Midbrain (tissue), 1 donor: Measurements from ENCODE around the gene ZDHHC9.

Experiments
- DNase-seq: peaks from one replicate; lab custom pipeline; 2025; lab: John Stamatoyannopoulos, UW

The ZDHHC9 gene

DNA sequence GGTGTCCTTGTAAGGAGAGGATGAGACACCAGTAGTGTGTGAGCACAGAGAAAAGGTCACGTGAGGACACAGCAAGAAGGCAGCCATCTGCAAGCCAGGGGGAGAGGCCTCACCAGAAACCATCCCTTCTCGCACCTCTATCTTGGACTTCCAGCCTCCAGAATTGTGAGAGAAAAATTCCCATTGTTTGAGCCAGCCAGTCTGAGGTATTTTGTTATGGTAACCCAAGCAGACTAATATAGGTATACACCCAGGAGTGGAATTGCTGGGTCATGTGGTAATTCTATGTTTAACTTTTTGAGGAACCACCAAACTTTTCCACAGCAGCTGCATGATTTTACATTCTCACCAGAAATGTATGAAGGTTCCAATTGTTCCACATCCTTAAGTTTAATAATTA is 25.6 kb downstream of the ZDHHC9 start:
- DNase-seq, result no peak

DNA sequence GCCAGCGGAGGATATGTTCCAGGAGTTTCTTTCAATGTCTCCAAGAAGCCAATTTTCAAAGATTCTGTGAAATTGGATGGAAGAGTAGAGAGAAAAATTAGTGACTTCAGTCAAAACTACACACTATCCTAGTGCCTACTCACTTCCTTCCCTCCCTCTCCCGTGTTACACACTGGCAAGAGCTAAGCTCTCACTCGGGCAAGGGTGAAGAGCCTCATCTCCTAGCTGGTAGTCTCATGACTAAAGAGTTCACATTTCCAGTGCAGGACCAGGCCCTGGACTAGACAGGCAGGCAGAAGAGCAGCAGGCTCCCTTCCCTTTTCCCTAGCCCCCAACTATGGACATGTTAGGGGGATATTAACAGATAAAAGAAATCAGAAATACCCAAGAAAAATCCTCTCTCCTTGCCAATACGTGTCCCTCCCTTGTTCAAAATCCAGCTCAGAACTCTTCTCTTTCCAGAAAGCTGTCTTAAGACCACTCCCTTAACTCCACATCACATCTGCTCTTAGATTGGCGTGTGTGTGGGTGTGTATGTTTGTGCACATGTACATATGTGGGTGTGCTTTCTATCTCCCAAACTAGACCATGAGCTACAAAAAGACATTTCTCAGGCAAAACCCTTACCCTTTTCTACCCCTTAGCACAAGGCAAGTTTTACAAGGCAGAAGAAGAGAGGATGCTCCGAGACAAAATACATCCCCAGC is 29.9 kb downstream of the ZDHHC9 start:
- no peak for DNase-seq

DNA sequence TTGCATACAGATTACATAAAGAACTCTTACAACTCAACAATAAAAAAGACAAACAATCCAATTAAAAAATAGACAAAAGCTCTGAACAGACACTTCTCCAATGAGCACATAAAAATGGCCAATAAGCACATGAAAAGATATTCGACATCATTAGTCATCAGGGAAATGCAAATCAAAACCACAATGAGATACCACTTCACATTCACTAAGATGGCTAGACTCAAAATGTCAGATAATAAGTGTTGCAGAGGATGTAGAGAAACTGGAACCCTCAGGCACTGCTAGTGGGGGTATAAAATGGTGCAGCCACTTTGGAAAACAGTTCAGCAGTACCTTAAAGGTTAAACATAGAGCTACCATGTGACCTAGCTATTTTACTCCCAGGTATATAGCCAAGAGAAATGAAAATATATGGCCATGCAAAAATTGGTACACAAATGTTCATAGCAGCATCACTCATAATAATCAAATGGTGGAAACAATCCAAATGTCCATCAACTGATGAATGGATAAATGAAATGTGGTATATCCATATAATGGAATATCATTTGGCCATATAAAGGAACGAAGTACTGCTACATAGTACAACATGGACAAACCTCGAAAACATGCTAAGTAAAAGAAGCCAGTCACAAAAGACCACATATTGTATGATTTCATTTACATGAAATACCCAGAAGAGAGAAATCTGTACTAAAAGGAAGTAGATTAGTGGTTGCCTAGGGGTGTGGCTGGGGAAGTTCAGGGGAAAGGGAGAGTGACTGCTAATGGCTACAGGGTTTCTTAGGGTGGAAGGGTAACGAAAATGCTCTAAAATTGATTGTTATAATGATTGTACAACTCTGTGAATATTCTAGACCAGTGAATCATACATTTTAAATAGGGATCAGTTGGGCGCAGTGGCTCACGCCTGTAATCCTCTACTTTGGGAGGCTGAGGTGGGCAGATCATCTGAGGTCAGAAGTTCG is 34.6 kb downstream of the ZDHHC9 start:
- DNase-seq, result no peak

DNA sequence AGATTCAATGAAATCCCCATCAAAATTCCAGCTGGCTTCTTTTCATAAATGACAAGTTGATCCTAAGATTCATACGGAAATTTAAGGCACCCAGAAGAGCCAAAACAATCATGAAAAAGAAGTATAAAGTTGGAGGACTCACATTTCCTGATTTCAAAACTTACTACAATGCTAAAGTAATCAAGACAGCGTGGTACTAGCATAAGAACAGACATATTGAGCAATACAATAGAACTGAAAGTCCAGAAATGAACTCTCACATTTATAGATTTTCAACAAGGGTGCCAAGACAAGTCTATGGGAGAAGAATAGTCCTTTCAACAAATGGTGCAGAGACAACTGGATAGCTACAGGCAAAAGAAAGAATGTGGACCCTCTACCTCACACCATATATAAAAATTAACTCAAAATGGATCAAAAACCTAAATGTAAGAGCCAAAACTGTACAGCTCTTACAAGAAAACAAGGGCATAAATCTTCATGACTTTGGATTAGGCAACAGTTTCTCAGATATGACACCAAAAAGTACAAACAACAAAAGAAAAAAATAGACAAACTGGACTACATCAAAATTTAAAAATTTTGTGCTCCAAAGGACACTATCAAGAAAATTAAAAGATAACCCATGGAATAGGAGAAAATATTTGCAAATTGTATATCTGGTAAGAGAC is 35.4 kb downstream of the ZDHHC9 start:
- no peak for DNase-seq

DNA sequence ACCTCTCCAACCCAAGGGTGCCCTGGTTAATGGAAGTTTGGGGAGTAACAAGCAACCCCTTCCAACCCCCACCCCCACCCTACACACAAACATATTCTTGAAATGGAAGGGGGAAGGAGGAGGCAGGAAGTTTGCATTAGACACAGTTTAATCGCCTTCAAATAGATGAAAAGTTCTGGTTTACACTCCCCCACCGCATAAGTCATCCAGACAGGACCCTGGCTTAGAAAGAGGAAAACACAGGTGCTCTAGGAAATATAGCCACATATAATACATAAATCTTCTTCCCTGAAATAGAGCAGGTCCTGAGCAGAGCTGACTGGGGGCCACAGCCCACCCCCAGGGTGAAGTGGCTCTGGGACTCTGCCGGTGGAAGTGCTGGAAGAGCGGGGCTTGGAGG is 38.9 kb downstream of the ZDHHC9 start:
- DNase-seq, result no peak

DNA sequence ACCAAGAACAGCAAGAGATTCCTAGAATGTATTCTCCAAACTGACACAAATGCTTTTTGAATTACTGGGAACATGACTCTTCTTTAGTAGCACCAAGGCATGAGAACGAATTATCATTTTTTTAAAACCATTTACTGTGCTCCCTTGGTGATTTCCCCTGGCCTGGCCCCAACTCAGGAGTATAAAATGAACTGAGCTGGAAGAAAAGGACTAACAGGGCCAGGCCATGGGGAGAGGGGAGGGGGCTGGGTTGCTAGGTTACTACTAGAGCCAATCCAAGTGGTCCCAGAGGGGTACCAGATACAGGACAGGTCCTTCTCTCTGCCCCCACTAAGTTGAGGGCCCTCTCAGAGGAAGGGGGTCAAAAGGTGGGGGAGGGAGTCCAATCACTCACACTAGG is 40.8 kb downstream of the ZDHHC9 start:
- no peak for DNase-seq

DNA sequence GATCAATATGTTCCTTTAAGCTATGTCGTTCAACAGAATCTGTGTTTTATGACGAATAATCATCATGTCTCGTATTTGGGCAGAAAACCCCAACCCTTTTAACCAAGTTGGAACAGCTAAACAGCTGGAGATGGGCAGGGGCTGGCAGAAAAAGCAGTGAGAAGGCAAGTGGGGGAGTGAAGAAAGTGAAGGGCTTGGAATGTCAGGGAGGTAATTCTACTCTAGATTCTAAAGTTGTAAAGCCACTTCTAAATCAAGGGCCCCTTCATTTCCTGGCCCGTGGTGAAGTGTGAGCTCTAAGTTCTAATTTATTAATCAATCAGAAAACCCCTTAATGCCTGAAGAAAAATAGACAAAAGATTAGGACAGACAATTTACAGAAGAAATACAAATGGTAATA is 43.5 kb downstream of the ZDHHC9 start:
- no peak for DNase-seq

DNA sequence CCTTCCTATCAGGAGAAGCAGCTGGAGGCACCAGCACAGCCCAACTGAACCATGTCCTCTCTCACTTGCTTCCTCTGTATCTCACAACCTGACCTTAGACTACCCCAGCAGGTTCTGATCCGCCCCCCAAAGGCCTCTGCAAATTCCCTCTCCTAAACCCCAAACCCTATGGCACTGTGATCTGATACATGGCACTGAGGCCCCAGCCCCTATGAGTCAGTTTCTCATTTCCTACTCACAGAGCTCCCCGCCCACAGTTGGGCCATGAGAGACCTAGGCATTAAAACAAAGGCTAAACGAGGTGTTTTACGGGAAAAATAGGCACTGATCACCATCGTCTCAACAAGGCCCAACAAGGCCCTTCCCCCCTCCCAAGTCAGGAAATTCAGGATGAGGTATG is 44.8 kb downstream of the ZDHHC9 start:
- no peak for DNase-seq

DNA sequence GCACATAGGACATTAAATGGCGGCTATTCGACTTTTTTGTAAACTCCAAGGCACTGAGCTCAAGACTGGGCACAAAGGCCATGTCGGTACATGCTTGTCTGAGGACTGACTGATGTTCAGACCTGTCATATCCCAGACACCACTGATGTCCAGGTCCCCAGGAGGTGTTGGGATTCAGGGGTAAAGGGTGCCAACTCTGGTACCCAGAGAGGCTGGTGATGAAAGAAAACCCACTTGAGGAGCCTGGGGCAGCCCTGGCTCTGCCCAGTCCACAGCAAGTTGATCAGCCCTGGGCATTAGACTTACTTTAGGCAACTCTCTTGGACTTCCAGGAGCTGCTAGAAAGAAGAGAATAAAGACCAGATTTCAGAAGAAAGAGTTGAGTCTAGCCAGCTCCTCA is 45.2 kb downstream of the ZDHHC9 start:
- no peak for DNase-seq

DNA sequence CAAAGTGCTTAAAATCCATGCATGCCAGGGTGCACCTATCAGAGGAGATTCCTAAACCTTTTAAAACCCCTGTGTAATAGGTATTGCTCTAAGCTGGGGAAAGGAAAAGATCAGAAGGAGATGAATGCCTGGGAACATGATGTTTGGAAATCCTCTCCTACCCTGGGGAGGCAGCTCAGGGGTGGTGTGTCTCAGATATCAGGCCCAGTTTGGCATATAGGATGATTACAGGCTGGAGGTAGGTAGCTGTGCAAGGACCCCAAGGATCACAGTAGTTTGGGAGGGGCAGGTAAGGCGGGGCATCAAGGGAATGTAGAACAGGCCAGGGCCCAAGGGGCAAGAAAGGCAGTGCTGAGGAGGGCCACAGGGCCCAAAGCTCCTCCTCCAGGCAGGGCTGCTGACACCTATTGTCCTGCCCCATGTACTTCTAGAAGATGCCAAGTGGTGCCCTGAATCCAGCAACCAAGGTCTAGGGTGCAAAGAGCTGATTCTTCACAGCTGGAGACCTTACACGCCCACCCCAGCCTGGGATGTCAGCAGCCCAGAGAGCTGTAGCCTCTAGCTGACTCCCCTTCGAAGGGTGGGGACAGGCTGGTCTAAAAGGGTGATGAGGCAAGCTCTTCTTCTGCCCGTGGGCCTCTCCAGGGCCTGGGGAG is 46.3 kb downstream of the ZDHHC9 start:
- no peak for DNase-seq

DNA sequence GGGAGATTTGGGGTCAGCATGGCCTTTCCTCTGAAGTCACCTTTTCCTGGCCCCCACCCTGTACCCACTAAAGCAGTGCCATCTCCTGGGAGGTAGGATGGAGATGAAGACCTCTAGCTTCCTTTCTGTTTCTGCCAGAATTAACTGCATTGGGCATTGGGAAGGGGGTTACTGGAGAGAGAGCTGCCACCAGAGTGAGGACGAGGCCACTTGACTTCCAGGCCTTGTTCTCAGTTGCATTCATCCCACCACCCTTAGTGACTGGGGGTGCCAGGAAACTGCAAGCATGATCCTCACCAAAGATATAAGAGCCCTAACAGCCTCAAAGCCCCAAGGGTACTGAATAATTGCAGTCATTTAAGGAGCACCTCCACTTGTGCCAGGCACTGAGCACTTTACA is 48.1 kb downstream of the ZDHHC9 start:
- DNase-seq, result no peak

DNA sequence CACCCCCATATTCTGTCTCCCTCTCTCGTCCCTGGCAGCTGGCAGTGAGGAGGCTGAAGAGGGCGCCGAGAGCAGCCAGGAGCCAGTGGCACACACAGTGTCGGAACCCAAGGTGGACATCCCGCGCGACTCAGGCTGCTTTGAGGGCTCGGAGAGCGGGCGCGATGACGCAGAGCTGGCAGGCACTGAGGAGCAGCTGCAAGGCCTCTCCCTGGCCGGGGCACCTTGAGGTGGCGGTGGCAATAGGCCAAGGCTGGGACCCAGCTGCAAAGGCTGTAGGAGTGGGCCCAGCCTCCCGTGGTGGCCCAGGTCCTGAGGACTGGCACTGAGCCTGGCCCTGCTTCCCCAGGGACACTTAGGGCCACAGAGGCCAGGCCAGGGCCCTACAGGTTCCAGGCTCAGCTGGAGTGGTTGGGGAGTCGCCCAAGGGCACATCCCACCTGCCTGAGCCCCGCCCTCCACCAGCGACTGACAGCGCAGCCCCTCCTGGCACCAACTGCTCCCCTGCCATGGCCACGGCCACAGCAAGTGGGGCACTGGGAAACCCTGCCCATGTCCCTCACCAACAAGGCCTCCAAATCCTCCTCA is 50.0 kb downstream of the ZDHHC9 start:
- DNase-seq, result no peak

DNA sequence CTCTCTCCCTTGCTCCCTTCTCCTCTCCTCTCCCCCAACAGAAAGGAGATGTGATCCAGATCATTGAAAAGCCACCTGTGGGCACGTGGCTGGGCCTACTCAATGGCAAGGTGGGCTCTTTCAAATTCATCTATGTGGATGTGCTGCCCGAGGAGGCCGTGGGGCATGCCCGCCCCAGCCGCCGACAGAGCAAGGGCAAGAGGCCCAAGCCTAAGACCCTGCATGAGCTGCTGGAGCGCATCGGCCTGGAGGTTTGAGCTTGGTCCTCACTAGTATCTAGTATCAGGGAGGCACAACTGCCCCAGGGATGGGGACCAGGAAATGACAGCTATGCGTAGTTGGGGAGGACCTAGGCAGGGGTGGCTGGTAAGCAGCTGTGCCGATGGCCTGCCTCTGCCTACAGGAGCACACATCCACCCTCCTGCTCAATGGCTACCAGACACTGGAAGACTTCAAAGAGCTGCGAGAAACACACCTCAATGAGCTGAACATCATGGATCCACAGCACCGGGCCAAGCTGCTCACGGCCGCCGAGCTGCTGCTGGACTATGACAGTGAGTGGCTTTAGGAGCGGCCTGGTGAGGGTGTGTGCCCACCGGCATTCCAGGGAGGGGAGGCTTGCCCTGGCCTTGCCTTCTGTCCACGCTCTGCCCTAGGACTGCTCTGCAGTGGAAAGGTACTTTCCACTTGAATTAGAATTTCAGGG is 50.9 kb downstream of the ZDHHC9 start:
- DNase-seq, result no peak

DNA sequence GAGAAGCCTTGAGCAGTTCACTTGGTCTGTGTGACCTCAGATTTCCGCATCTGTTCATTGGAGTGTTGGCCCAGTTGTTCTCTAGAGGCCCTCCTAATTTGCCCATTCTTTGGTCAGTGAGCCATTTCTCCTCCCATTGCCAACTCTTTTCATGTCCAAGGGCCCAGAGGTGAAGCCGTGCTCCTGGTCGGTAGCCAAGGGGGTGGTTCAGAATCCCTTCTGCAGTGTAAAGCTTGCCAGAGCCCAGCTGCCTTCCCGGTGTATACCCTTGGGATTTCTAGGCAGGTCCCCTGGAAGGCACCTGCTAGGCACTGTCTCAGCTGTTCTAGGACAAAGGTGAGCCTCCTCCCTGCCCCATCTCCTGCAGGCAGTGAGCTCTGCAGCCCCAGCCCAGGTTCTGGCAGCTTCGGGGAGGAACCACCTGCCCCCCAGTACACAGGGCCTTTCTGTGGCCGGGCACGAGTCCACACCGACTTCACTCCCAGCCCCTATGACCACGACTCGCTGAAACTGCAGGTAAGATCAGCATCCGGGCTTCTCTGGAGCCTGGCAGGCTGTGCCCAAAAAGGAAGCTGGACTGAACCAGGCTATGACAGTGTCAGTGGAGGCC is 51.6 kb downstream of the ZDHHC9 start:
- no peak for DNase-seq

DNA sequence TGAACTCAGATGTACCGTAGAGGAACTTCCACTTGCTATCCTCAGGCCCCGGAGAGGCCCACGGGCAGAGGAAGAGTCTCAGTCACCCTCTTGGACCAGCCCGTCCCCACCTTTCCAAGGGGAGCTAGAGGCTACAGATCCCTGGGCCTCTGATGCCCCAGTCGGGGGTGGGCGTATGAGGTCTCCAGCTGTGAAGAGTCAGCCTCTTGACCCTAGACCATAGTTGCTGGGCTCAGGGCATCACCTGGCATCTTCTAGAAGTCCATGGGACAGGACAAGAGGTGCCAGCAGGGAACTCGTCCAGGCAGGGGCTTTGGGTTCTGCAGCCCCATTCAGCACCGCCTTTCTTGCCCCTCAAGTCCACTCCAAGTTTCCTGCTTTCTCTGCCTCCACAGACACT is 52.4 kb downstream of the ZDHHC9 start:
- DNase-seq, result no peak

DNA sequence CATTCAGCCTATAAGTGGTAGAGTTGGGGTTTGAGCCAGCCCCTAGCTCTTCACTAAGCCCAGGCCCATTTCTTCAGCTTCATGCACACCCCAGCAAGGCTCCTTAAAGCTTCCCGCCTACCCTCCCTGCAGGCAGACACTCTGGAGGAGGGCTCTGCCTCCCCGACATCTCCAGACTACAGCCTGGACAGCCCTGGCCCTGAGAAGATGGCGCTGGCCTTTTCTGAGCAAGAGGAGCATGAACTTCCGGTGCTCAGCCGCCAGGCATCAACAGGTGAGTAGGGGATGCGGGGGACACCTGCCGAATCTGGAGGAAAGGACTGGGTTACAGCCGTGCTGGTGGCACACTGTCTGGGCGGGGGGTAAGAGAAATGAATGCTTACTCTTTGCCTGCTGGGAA is 52.9 kb downstream of the ZDHHC9 start:
- no peak for DNase-seq

DNA sequence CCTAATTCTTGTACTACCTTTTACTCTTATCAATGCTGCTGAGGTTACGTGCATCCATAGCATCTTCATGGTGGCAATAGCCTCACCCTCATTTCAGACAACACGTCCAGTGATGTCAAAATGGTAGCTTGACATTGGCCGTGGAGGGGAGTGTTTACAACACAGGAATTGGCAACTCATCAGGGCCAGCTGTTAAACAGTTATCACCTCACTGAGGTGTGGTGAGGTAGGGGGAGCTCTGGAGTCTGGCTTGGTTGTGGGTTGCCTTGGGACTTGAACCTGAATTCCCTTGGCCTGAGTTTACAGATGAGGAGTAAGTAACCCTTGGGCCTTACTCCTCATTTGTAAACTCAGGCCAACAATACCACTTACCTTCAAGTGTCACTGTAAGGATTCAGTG is 53.5 kb downstream of the ZDHHC9 start:
- DNase-seq, result no peak

DNA sequence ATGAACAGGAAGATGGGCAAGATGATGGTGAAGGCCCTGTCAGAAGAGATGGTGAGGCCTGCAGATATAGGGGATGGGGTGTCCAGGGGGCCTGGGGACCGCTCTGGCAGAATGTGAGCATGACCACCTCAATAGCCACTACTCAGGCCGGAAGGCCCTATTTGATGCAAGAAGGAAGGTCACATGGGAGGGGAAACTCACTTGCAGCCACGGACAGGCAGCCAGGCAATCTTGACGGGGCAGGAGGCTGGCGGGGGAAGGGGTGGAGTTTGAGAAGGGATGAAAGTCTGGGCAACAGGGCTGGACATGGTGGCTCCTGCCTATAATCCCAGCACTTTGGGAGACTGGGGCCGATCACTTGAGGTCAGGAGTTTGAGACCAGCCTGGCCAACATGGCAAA is 55.2 kb downstream of the ZDHHC9 start:
- DNase-seq, result no peak

DNA sequence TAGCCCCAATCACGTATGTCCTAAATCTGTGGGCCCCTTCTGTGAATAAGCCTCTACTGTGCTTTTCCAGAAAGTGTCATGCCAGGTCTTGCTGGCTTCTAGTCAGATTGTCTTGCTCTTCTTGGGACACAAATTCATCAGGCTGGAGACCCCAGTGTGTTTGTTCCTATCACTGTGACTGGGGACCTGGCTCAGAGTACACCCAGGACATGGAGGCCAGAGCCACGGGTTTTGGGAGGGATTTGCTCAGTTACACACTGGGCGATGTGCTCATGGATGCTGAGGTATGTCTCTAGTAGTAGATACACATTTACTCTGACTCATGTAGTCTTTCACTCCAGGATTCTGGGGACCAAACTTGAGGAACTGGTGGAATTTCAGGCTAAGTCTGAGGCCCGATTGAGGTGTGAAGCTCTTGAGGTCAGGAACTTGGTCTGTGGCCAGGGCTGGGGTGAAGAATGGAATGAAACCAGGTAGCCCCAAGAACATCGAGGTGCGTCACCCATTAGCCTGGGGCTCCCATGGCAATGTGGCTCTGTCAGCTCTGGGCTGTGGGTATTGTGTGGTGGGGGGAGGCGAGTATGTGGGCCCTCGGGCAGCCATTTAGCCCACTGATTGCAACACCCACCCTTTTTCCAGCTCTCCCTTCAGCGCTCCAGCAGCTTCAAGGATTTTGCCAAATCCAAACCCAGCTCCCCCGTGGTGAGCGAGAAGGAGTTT is 56.2 kb downstream of the ZDHHC9 start:
- DNase-seq, result no peak

DNA sequence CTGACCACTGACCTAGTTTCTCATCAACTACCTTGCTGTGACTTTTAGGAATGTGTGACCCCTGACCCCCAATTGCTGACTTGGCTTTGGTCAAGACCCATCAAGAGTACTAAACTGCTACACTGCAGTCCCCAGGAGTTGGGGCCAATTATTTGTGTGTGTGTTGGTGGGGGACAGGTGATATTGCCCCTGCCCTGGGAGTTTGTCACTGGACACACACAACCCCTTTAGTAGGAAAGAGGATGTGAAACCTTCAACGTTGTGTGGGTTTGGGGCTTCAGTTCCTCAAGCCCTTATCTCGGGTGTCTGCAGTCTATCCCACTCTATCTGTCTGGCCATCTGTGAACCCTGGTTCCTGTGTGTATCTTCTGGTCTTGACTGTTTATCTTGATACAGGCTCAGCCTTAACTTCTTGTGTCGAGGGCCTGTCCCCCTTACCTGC is 57.5 kb downstream of the ZDHHC9 start:
- no peak for DNase-seq
